GM10248 (cell line): ENCODE measurements around the gene RUFY4.
"Not testable (repeated sequence)": the region's sequence is repeated elsewhere in the genome, so short reads cannot be mapped to it uniquely, and the experiment has no call there.

Experiments
- CTCF ChIA-PET: fragments of 300-600 bp; sonication (Branson Sonifier 250); formaldehyde crosslinking; extraction: SDS; loops from one replicate; lab custom pipeline; 2021; ENCODE audit warnings: antibody characterized with exemption; lab: Yijun Ruan, JAX
- POLR2A ChIA-PET: fragments of 350-650 bp; sonication (Branson Sonifier 250); formaldehyde crosslinking; extraction: SDS; loops from one replicate; lab custom pipeline; 2020; ENCODE audit warnings: antibody characterized with exemption; lab: Yijun Ruan, JAX
- DNase-seq: peaks from one replicate; pipeline ENCODE4 v3.0.0; 2012; ENCODE audit errors: extremely low spot score
- CTCF ChIP-seq: IDR thresholded peaks from 2 replicates; pipeline ENCODE4 v1.5.1; 2012; ENCODE audit warnings: mild to moderate bottlenecking, low read depth; ENCODE audit errors: extremely low read depth, missing control alignments, control extremely low read depth

The RUFY4 gene

GRCh38 chr2:218043100-218043499 lies 26.0 kb upstream of the RUFY4 start:
- no peak for DNase-seq
- no peak for TF ChIP-seq CTCF
- CTCF ChIA-PET, result interaction anchor here (0.8 to 4.9 kb wide), 5 partner anchors 9 to 254 kb away, joined by 3 to 37 read pairs (median 4); partner anchors contain the start of gene RUFY4
- POLR2A ChIA-PET, result no interaction called here

- TF ChIP-seq CTCF, result no peak
- ChIA-PET POLR2A (no interaction called here), CTCF (interaction anchor here (0.8 to 4.9 kb wide), 4 partner anchors 10 to 254 kb away, joined by 3 to 37 read pairs (median 10); no protein-coding TSS in a partner anchor)
- no peak for DNase-seq
These were observed 25.3 kb upstream of the RUFY4 start for GRCh38 chr2:218043701-218044109.

GRCh38 chr2:218044599-218044998 lies 24.5 kb upstream of the RUFY4 start:
- POLR2A ChIA-PET, DNase-seq: not testable (repeated sequence)
- CTCF ChIA-PET, result interaction anchor here (0.9 to 4.9 kb wide), 2 partner anchors 11 to 16 kb away, joined by 3 to 37 read pairs; no protein-coding TSS in a partner anchor

- no peak for TF ChIP-seq CTCF
- ChIA-PET CTCF (interaction anchor here (0.7 to 4.9 kb wide), 6 partner anchors 10 to 260 kb away, joined by 3 to 37 read pairs (median 5); partner anchors contain the start of gene RUFY4), POLR2A (no interaction called here)
- DNase-seq, result no peak
These were observed 22.8 kb upstream of the RUFY4 start for GRCh38 chr2:218046238-218046637.

- TF ChIP-seq CTCF, result no peak
- DNase-seq, result no peak
- CTCF ChIA-PET, result interaction anchor here (1.5 to 4.9 kb wide), 3 partner anchors 9 to 262 kb away, joined by 5 to 37 read pairs (median 10); no protein-coding TSS in a partner anchor
- POLR2A ChIA-PET, result no interaction called here
These were observed 21.4 kb upstream of the RUFY4 start for GRCh38 chr2:218047536-218048225.

GRCh38 chr2:218051903-218052302 lies 17.1 kb upstream of the RUFY4 start:
- TF ChIP-seq CTCF, result no peak
- POLR2A ChIA-PET, result no interaction called here
- CTCF ChIA-PET, result interaction anchor here (0.8 to 1.6 kb wide), 5 partner anchors 11 to 267 kb away, joined by 3 to 4 read pairs (median 3); partner anchors contain the start of gene RUFY4
- no peak for DNase-seq

- POLR2A ChIA-PET, result no interaction called here
- DNase-seq, result no peak
- TF ChIP-seq CTCF, result no peak
- CTCF ChIA-PET, result interaction anchor here (1.3 to 3.3 kb wide), 3 partner anchors 9 to 271 kb away, joined by 3 to 15 read pairs (median 8); partner anchors contain the start of gene RUFY4
These were observed 9.8 kb upstream of the RUFY4 start for GRCh38 chr2:218059289-218059688.
